Measurements from ENCODE around the gene DDC.
A peak's percentile ranks its signal among the peaks of the same experiment; 100 is the strongest.

DDC gene

GRCh38 chr7:50534690-50535290 lies 30.4 kb downstream of the DDC start:
- peak overlapping the region; percentile 77 for H3K27ac ChIP-seq
- DNase-seq (ENCODE audit: low spot score), result peak; percentile 90
- ChIA-PET CTCF (interaction anchor here (0.6 to 1.2 kb wide), 3 partner anchors 66 to 392 kb away, joined by 3 to 4 read pairs (median 4); no protein-coding TSS in a partner anchor), POLR2A (ENCODE audit: low non-redundant PET) (interaction anchor here (0.6 kb wide), 1 partner anchor 85 kb away, joined by 4 read pairs; the partner anchor contains the start of gene FIGNL1)
- no peak for TF ChIP-seq CTCF (conservative IDR thresholded peaks at IDR 0.05; ENCODE audit: low read depth)

GRCh38 chr7:50533866-50534265 lies 31.3 kb downstream of the DDC start:
- H3K27ac ChIP-seq, result peak overlapping the region; percentile 77
- ChIA-PET POLR2A (ENCODE audit: low non-redundant PET) (interaction anchor here (0.6 kb wide), 1 partner anchor 16 kb away, joined by 8 read pairs; no protein-coding TSS in a partner anchor), CTCF (interaction anchor here (0.6 to 1.2 kb wide), 3 partner anchors 65 to 155 kb away, joined by 3 to 4 read pairs (median 4); no protein-coding TSS in a partner anchor)
- no peak for TF ChIP-seq CTCF (conservative IDR thresholded peaks at IDR 0.05; ENCODE audit: low read depth)
- no peak for DNase-seq (ENCODE audit: low spot score)

- peak overlapping the region; percentile 79 for H3K27ac ChIP-seq
- ChIA-PET CTCF (interaction anchor here (1.0 kb wide), 1 partner anchor 24 kb away, joined by 5 read pairs; no protein-coding TSS in a partner anchor), POLR2A (ENCODE audit: low non-redundant PET) (interaction anchor here (0.6 kb wide), 1 partner anchor 90 kb away, joined by 4 read pairs; no protein-coding TSS in a partner anchor)
- TF ChIP-seq CTCF (conservative IDR thresholded peaks at IDR 0.05; ENCODE audit: low read depth), result no peak
- DNase-seq (ENCODE audit: low spot score), result no peak
Observed at GRCh38 chr7:50531928-50532327, 33.3 kb downstream of the DDC start.

- ChIA-PET POLR2A (ENCODE audit: low non-redundant PET) (no interaction called here), CTCF (interaction anchor here (1.0 kb wide), 1 partner anchor 24 kb away, joined by 5 read pairs; no protein-coding TSS in a partner anchor)
- peak; percentile 89 for DNase-seq (ENCODE audit: low spot score)
- peak overlapping the region; percentile 79 for H3K27ac ChIP-seq
- no peak for TF ChIP-seq CTCF (conservative IDR thresholded peaks at IDR 0.05; ENCODE audit: low read depth)
Observed at GRCh38 chr7:50531401-50531911, 33.7 kb downstream of the DDC start.

GRCh38 chr7:50530766-50531165 lies 34.4 kb downstream of the DDC start:
- CTCF ChIA-PET, result interaction anchor here (1.0 kb wide), 1 partner anchor 25 kb away, joined by 5 read pairs; no protein-coding TSS in a partner anchor
- POLR2A ChIA-PET (ENCODE audit: low non-redundant PET), result no interaction called here

More at GRCh38 chr7:50530766-50531165, 34.4 kb downstream of the DDC start:
- H3K27ac ChIP-seq, result peak overlapping the region; percentile 79; the same call in 1 of the 2 replicates
- no peak for DNase-seq (ENCODE audit: low spot score)
- TF ChIP-seq CTCF (conservative IDR thresholded peaks at IDR 0.05; ENCODE audit: low read depth), result no peak
